Trophoblast cell (in vitro differentiated cells and primary cell): ENCODE results near the gene FAM83B.
"Not testable (repeated sequence)": the region's sequence is repeated elsewhere in the genome, so short reads cannot be mapped to it uniquely, and the experiment has no call there.

Experiments
- DNase-seq, 2 donors: peaks; one replicate each; pipeline ENCODE4 v3.0.0-alpha.2; 2016
- H2AFZ ChIP-seq: 2 replicates; pipeline ENCODE4 v1.6.1; 2013; ENCODE audit warnings: low read length, moderate library complexity, mild to moderate bottlenecking; ENCODE audit not compliant: insufficient read depth, poor library complexity
- H2AK5ac ChIP-seq: 2 replicates; pipeline ENCODE4 v1.6.1; 2013; ENCODE audit warnings: mild to moderate bottlenecking, low read length
- H2BK120ac ChIP-seq: 2 replicates; pipeline ENCODE4 v1.6.1; 2013; ENCODE audit warnings: low read length, mild to moderate bottlenecking, moderate library complexity; ENCODE audit not compliant: insufficient read depth, poor library complexity
- H2BK12ac ChIP-seq: 2 replicates; pipeline ENCODE4 v1.6.1; 2013; ENCODE audit warnings: mild to moderate bottlenecking, low read length, moderate library complexity
- H2BK5ac ChIP-seq: 2 replicates; pipeline ENCODE4 v1.6.1; 2013; ENCODE audit warnings: low read length, low read depth, moderate library complexity, mild to moderate bottlenecking; ENCODE audit not compliant: poor library complexity
- H3K14ac ChIP-seq: 2 replicates; pipeline ENCODE4 v1.6.1; 2013; ENCODE audit warnings: mild to moderate bottlenecking, low read length
- H3K18ac ChIP-seq: 2 replicates; pipeline ENCODE4 v1.6.1; 2013; ENCODE audit warnings: mild to moderate bottlenecking, low read length
- H3K23ac ChIP-seq: 2 replicates; pipeline ENCODE4 v1.6.1; 2013; ENCODE audit warnings: low read length
- H3K27ac ChIP-seq: 2 replicates; pipeline ENCODE4 v1.5.1; 2013; ENCODE audit warnings: low read depth, mild to moderate bottlenecking, inconsistent platforms, low read length, moderate library complexity
- H3K27me3 ChIP-seq: 2 replicates; pipeline ENCODE4 v1.6.1; 2013; ENCODE audit warnings: inconsistent platforms, mild to moderate bottlenecking, low read length, moderate library complexity; ENCODE audit not compliant: insufficient read depth
- H3K36me3 ChIP-seq, 2 experiments: 1 replicate in 1 of 2; 2 replicates in 1 of 2; pipeline ENCODE4 v1.6.1; 2013; ENCODE audit warnings: low read length in 2 of 2, mild to moderate bottlenecking in 2 of 2, moderate library complexity in 1 of 2; ENCODE audit not compliant: insufficient read depth in 2 of 2, control insufficient read depth in 1 of 2
- H3K4ac ChIP-seq: 2 replicates; pipeline ENCODE4 v1.6.1; 2013; ENCODE audit warnings: low read depth, mild to moderate bottlenecking, low read length, moderate library complexity
- H3K4me1 ChIP-seq, 2 experiments: 1 replicate in 1 of 2; 2 replicates in 1 of 2; pipeline ENCODE4 v1.6.1; 2013; ENCODE audit warnings: low read length in 2 of 2, mild to moderate bottlenecking in 2 of 2, moderate library complexity in 1 of 2; ENCODE audit not compliant: insufficient read depth in 2 of 2, control insufficient read depth in 1 of 2
- H3K4me2 ChIP-seq: 2 replicates; pipeline ENCODE4 v1.6.1; 2013; ENCODE audit warnings: inconsistent platforms, mild to moderate bottlenecking, low read length, moderate library complexity
- H3K4me3 ChIP-seq: 2 replicates; pipeline ENCODE4 v1.5.1; 2013; ENCODE audit warnings: mild to moderate bottlenecking, low read depth, low read length, inconsistent platforms
- H3K79me1 ChIP-seq: one replicate; pipeline ENCODE4 v1.6.1; 2013; ENCODE audit warnings: low read length
- H3K79me2 ChIP-seq: 2 replicates; pipeline ENCODE4 v1.6.1; 2013; ENCODE audit warnings: low read length, mild to moderate bottlenecking; ENCODE audit not compliant: control insufficient read depth, insufficient read depth, poor library complexity
- H3K9ac ChIP-seq: 2 replicates; pipeline ENCODE4 v1.6.1; 2013; ENCODE audit warnings: mild to moderate bottlenecking, low read length
- H3K9me3 ChIP-seq: 2 replicates; pipeline ENCODE4 v1.6.1; 2013; ENCODE audit warnings: low read depth, mild to moderate bottlenecking, control low read depth, inconsistent platforms, low read length; ENCODE audit not compliant: insufficient read depth
- H4K12ac ChIP-seq: 2 replicates; pipeline ENCODE4 v1.6.1; 2013; ENCODE audit warnings: low read depth, mild to moderate bottlenecking, low read length, moderate library complexity
- H4K8ac ChIP-seq: 2 replicates; pipeline ENCODE4 v1.6.1; 2013; ENCODE audit warnings: low read depth, mild to moderate bottlenecking, low read length, moderate library complexity
- H4K91ac ChIP-seq: one replicate; pipeline ENCODE4 v1.6.1; 2013; ENCODE audit warnings: low read depth, mild to moderate bottlenecking, low read length, moderate library complexity
- whole genome bisulfite sequencing: extraction: QIAGEN DNeasy Blood & Tissue Kit; methylation state at CpG from one replicate; pipeline ENCODE4 v1.1.7; 2013; ENCODE audit warnings: missing lambda C conversion rate; ENCODE audit not compliant: insufficient read length, insufficient coverage; ENCODE audit errors: extremely low coverage; 5-methylcytosine and 5-hydroxymethylcytosine counted together

FAM83B gene

DNA sequence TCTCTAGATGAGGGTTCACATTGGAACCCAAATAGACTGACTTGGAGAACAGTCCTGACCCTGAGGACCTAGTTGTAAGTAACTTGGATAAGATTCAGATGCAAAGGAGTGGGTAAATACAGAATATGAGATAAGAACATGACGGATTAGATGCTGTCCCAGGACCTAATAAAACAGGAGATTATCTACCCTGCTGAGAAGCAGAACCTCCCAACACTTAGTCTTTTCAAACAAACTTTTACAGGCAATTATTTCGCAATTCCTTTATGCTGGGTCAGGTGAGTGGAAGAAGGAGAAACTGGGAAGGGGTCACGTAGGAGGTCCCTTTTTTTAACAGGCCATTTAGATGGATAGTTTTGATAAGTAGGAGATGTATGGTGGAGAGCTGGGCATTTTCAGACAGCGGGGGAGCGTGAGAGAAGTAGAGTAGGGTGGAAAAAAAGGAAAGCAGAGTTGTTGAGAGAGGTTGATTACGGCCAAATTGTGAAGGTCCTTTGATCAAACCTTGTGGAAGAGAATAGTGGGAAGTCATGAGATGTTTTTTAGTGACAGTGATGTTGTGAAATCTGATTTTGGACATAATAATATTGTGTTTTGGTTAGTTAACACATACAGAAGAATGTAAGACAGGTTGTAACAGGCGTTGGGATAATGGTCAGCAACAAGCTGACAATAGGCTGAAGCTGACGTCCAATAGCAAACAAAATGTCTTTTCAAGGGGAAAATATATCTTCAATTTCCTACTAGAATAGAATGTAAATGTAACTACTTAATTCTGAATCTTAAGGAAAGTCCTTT is 32.8 kb downstream of the FAM83B start:
- no peak overlapping the region for H3K4ac ChIP-seq
- H3K18ac ChIP-seq: peak overlapping the region; percentile 17
- no peak overlapping the region for H2AFZ ChIP-seq
- H3K14ac ChIP-seq: no peak overlapping the region
- H3K27me3 ChIP-seq: no peaks in the 10 kb centered on the region
- H3K27ac ChIP-seq: no peak overlapping the region
- no peak overlapping the region for H4K12ac ChIP-seq
- peaks cover 5 to 6% of the 10 kb centered on the region in 2 experiments for H3K4me1 ChIP-seq
- H4K8ac ChIP-seq: no peak overlapping the region
- no peak overlapping the region for H2BK12ac ChIP-seq
- H2BK5ac ChIP-seq: no peak overlapping the region
- DNase-seq: peak in 1 of 2 donors; percentile 41
- H3K23ac ChIP-seq: no peak overlapping the region
- peak overlapping the region; percentile 62 for H4K91ac ChIP-seq
- no CpG with 5 or more reads among the region's 8 CpGs for WGBS
- H3K9me3 ChIP-seq: no peaks in the 10 kb centered on the region
- H3K4me2 ChIP-seq: no peak overlapping the region
- H3K4me3 ChIP-seq: no peak overlapping the region
- no peak overlapping the region for H2AK5ac ChIP-seq
- peaks cover 3% of the 10 kb centered on the region for H3K79me2 ChIP-seq
- H3K79me1 ChIP-seq: peaks cover 7% of the 10 kb centered on the region
- no peak overlapping the region for H3K9ac ChIP-seq
- peak overlapping the region; percentile 38 for H2BK120ac ChIP-seq
- H3K36me3 ChIP-seq: peaks cover 0 to 2% of the 10 kb centered on the region in 2 experiments

- H2BK120ac ChIP-seq: no peak overlapping the region
- no peak overlapping the region for H4K91ac ChIP-seq
- H3K79me1 ChIP-seq: peaks cover 4% of the 10 kb centered on the region
- H3K23ac ChIP-seq: no peak overlapping the region
- no peak overlapping the region for H3K18ac ChIP-seq
- H3K4me1 ChIP-seq: peaks cover 5% of the 10 kb centered on the region in 2 experiments
- no peak overlapping the region for H4K8ac ChIP-seq
- no peak overlapping the region for H3K4me2 ChIP-seq
- H2AK5ac ChIP-seq: no peak overlapping the region
- H3K4ac ChIP-seq: no peak overlapping the region
- WGBS: no CpG with 5 or more reads among the region's 1 CpG
- no peaks in the 10 kb centered on the region for H3K27me3 ChIP-seq
- H3K9me3 ChIP-seq: no peaks in the 10 kb centered on the region
- no peak overlapping the region for H3K9ac ChIP-seq
- no peak overlapping the region for H2AFZ ChIP-seq
- no peak overlapping the region for H3K14ac ChIP-seq
- no peak for DNase-seq
- H2BK5ac ChIP-seq: no peak overlapping the region
- no peak overlapping the region for H3K4me3 ChIP-seq
- H3K27ac ChIP-seq: no peak overlapping the region
- H3K36me3 ChIP-seq: peaks cover 0 to 2% of the 10 kb centered on the region in 2 experiments
- no peak overlapping the region for H4K12ac ChIP-seq
- no peak overlapping the region for H2BK12ac ChIP-seq
- peaks cover 3% of the 10 kb centered on the region for H3K79me2 ChIP-seq
Observed at GRCh38 chr6:54881067-54881730, 34.6 kb downstream of the FAM83B start.

- H3K79me2 ChIP-seq, H4K91ac ChIP-seq, H3K27ac ChIP-seq, H4K8ac ChIP-seq, H2BK5ac ChIP-seq, H3K4me2 ChIP-seq, H3K18ac ChIP-seq, H3K9ac ChIP-seq, H2AFZ ChIP-seq, H3K4ac ChIP-seq, DNase-seq, H3K23ac ChIP-seq, H3K27me3 ChIP-seq, H4K12ac ChIP-seq, H3K14ac ChIP-seq, H3K36me3 ChIP-seq, H2BK120ac ChIP-seq, H3K4me3 ChIP-seq, H3K4me1 ChIP-seq, H3K9me3 ChIP-seq, H2AK5ac ChIP-seq, H2BK12ac ChIP-seq, H3K79me1 ChIP-seq: not testable (repeated sequence)
- no CpG with 5 or more reads among the region's 3 CpGs for WGBS
Observed at GRCh38 chr6:54881891-54882290, 35.3 kb downstream of the FAM83B start.

- H4K12ac ChIP-seq: no peak overlapping the region
- H3K14ac ChIP-seq: no peak overlapping the region
- no peak overlapping the region for H3K18ac ChIP-seq
- H3K79me2 ChIP-seq: peaks cover 3% of the 10 kb centered on the region
- no peak for DNase-seq
- H3K9me3 ChIP-seq: no peaks in the 10 kb centered on the region
- no peak overlapping the region for H2AK5ac ChIP-seq
- H3K27me3 ChIP-seq: no peaks in the 10 kb centered on the region
- no peaks in the 10 kb centered on the region for H3K36me3 ChIP-seq
- H3K9ac ChIP-seq: no peak overlapping the region
- WGBS: no CpG with 5 or more reads among the region's 4 CpGs
- H4K8ac ChIP-seq: no peak overlapping the region
- no peak overlapping the region for H3K4ac ChIP-seq
- no peaks in the 10 kb centered on the region for H3K79me1 ChIP-seq
- peaks cover 0 to 3% of the 10 kb centered on the region in 2 experiments for H3K4me1 ChIP-seq
- no peak overlapping the region for H4K91ac ChIP-seq
- no peak overlapping the region for H2AFZ ChIP-seq
- H2BK12ac ChIP-seq: no peak overlapping the region
- no peak overlapping the region for H3K27ac ChIP-seq
- no peak overlapping the region for H3K23ac ChIP-seq
- no peak overlapping the region for H2BK120ac ChIP-seq
- H3K4me3 ChIP-seq: no peak overlapping the region
- no peak overlapping the region for H3K4me2 ChIP-seq
- H2BK5ac ChIP-seq: no peak overlapping the region
Observed at GRCh38 chr6:54886932-54887584, 40.5 kb downstream of the FAM83B start.
